ENCODE data around the gene EIF4G1.

- TF ChIP-seq CTCF (IDR thresholded peaks at IDR 0.05; ENCODE audit: low read depth, low read length, poor library complexity, severe bottlenecking) = no peak
- TF ChIP-seq EZH2phosphoT487 (IDR thresholded peaks at IDR 0.05; ENCODE audit: borderline replicate concordance, low read length) = no peak
These were observed 37.0 kb upstream of the EIF4G1 start for GRCh38 chr3:184277366-184277765.
